IMR-90 (cell line): ENCODE data around the gene ZNF341. TPM values are rescaled to one million over a fixed set of nuclear protein-coding genes. Genes with fewer than 3 reads are reported as not detected.

ENCODE experiments used
- ATAC-seq: fragments of 200-7000 bp; cut with Tn5 transposase; 2 replicates; pipeline ENCODE4 v1.9.1; 2020; ENCODE audit warnings: low read depth, mild to moderate bottlenecking, moderate library complexity
- BruUV-seq: library from RNA; stranded (reverse); fragments of 400-500 nt; replicated peaks from 2 replicates; lab custom pipeline; 2021; lab: Mats Ljungman, UMichigan
- CTCF ChIA-PET: fragments of 300-600 bp; formaldehyde crosslinking; extraction: SDS; loops from one replicate; lab custom pipeline; 2021; ENCODE audit warnings: antibody characterized with exemption; lab: Yijun Ruan, JAX
- POLR2A ChIA-PET: fragments of 300-600 bp; sonication (Branson Sonifier 250); formaldehyde crosslinking; loops from one replicate; lab custom pipeline; 2022; ENCODE audit warnings: antibody characterized with exemption; ENCODE audit not compliant: unreplicated experiment; lab: Charles Lee
- DNase-seq: peaks from one replicate; pipeline ENCODE4 v3.0.0; 2013
- H2AFZ ChIP-seq: replicated peaks from 2 replicates; pipeline ENCODE3; 2013; ENCODE audit warnings: low read length, mild to moderate bottlenecking; ENCODE audit not compliant: poor library complexity
- H2AK5ac ChIP-seq: 2 replicates; pipeline ENCODE4 v1.6.1; 2013; ENCODE audit warnings: low read depth, low read length, inconsistent platforms
- H2AK9ac ChIP-seq: replicated peaks from 2 replicates; pipeline ENCODE3; 2013; ENCODE audit warnings: mild to moderate bottlenecking, low read depth, low read length, moderate library complexity; ENCODE audit not compliant: poor library complexity
- H2BK120ac ChIP-seq: 2 replicates; pipeline ENCODE4 v1.6.1; 2013; ENCODE audit warnings: low read depth, low read length, inconsistent platforms
- H2BK15ac ChIP-seq: 3 replicates; pipeline ENCODE4 v1.6.1; 2013; ENCODE audit warnings: low read depth, low read length, inconsistent platforms
- H2BK20ac ChIP-seq: 2 replicates; pipeline ENCODE4 v1.6.1; 2013; ENCODE audit warnings: low read depth, mild to moderate bottlenecking, inconsistent platforms, low read length, moderate library complexity
- H2BK5ac ChIP-seq: 2 replicates; pipeline ENCODE4 v1.6.1; 2013; ENCODE audit warnings: mild to moderate bottlenecking, low read depth, low read length, inconsistent platforms; ENCODE audit not compliant: poor library complexity, severe bottlenecking
- H3K14ac ChIP-seq: replicated peaks from 2 replicates; pipeline ENCODE4 v1.6.1; 2013; ENCODE audit warnings: low read depth, low read length, inconsistent platforms
- H3K18ac ChIP-seq: 2 replicates; pipeline ENCODE4 v1.6.1; 2013; ENCODE audit warnings: low read depth, low read length, control low read depth
- H3K23ac ChIP-seq: 2 replicates; pipeline ENCODE4 v1.6.1; 2013; ENCODE audit warnings: low read depth, low read length, inconsistent platforms
- H3K27ac ChIP-seq: 2 replicates; pipeline ENCODE4 v1.5.1; 2013; ENCODE audit warnings: mild to moderate bottlenecking, control low read depth, low read length; ENCODE audit not compliant: insufficient read depth
- H3K27me3 ChIP-seq: 2 replicates; pipeline ENCODE4 v1.6.1; 2013; ENCODE audit warnings: low read length; ENCODE audit not compliant: control insufficient read depth, insufficient read depth
- H3K36me3 ChIP-seq: 2 replicates; pipeline ENCODE4 v1.6.1; 2013; ENCODE audit warnings: low read length, mixed read lengths; ENCODE audit not compliant: control insufficient read depth, insufficient read depth
- H3K4ac ChIP-seq: 2 replicates; pipeline ENCODE4 v1.6.1; 2013; ENCODE audit warnings: low read depth, low read length, inconsistent platforms
- H3K4me1 ChIP-seq: 2 replicates; pipeline ENCODE4 v1.6.1; 2013; ENCODE audit warnings: low read length, mixed read lengths; ENCODE audit not compliant: control insufficient read depth, insufficient read depth
- H3K4me2 ChIP-seq: 2 replicates; pipeline ENCODE4 v1.6.1; 2013; ENCODE audit warnings: low read depth, mild to moderate bottlenecking, control low read depth, low read length, moderate library complexity
- H3K4me3 ChIP-seq: 2 replicates; pipeline ENCODE4 v1.5.1; 2013; ENCODE audit warnings: low read depth, mild to moderate bottlenecking, control low read depth, low read length, moderate library complexity; ENCODE audit not compliant: insufficient read depth
- H3K56ac ChIP-seq: 2 replicates; pipeline ENCODE4 v1.6.1; 2013; ENCODE audit warnings: low read length, inconsistent platforms; ENCODE audit not compliant: insufficient read depth; ENCODE audit errors: extremely low read depth
- H3K79me1 ChIP-seq, 2 experiments: 2 replicates each; pipeline ENCODE4 v1.6.1; 2013; ENCODE audit warnings: low read length in 2 of 2, inconsistent platforms in 1 of 2, low read depth in 1 of 2
- H3K9ac ChIP-seq: 2 replicates; pipeline ENCODE4 v1.6.1; 2013; ENCODE audit warnings: low read depth, low read length, control low read depth
- H3K9me1 ChIP-seq: 2 replicates; pipeline ENCODE4 v1.6.1; 2013; ENCODE audit warnings: low read length, inconsistent platforms; ENCODE audit not compliant: insufficient read depth
- H3K9me3 ChIP-seq: 2 replicates; pipeline ENCODE4 v1.6.1; 2013; ENCODE audit warnings: low read length; ENCODE audit not compliant: control insufficient read depth, insufficient read depth
- H4K20me1 ChIP-seq: 2 replicates; pipeline ENCODE4 v1.6.1; 2013; ENCODE audit warnings: low read length, inconsistent platforms; ENCODE audit not compliant: insufficient read depth
- H4K5ac ChIP-seq: 2 replicates; pipeline ENCODE4 v1.6.1; 2013; ENCODE audit warnings: mild to moderate bottlenecking, low read depth, low read length, control low read depth
- H4K8ac ChIP-seq, 2 experiments: 2 replicates each; pipeline ENCODE4 v1.6.1; 2013; ENCODE audit warnings: low read depth in 2 of 2, low read length in 2 of 2, control low read depth in 1 of 2, inconsistent platforms in 1 of 2
- H4K91ac ChIP-seq: 2 replicates; pipeline ENCODE4 v1.6.1; 2013; ENCODE audit warnings: low read depth, low read length, inconsistent platforms; ENCODE audit not compliant: insufficient read depth
- FOS ChIP-seq: fragments of 150-350 bp; IDR thresholded peaks from 2 replicates; pipeline ENCODE4 v1.6.1; 2016; ENCODE audit warnings: low read depth, low read length
- POLR2A ChIP-seq: IDR thresholded peaks from 2 replicates; pipeline ENCODE4 v1.6.1; 2012; ENCODE audit warnings: mild to moderate bottlenecking, low read depth, low read length
- WGBS, 2 experiments: methylation state at CpG; one replicate each; pipeline versions ENCODE4 v1.1.5 to v1.1.7; 2013; ENCODE audit warnings: missing lambda C conversion rate in 2 of 2; ENCODE audit not compliant: insufficient read length in 1 of 2; ENCODE audit errors: extremely low coverage in 2 of 2; 5-methylcytosine and 5-hydroxymethylcytosine counted together
- dilution Hi-C: fragments of 300-500 bp; cut with HindIII; formaldehyde crosslinking; loops from one replicate; pipeline ENCODE4 v1.14.3; 2018; ENCODE audit warnings: low sequenced_read_pairs; ENCODE audit not compliant: unreplicated experiment
- in situ Hi-C: fragments of 300-500 bp; cut with MboI; formaldehyde crosslinking; loops from 3 replicates; pipeline ENCODE4 v1.14.3; 2019; ENCODE audit warnings: low sequenced_read_pairs, inconsistent platforms, mixed read lengths
- intact Hi-C: fragments of 100-400 bp; cut with micrococcal nuclease; formaldehyde crosslinking; loops from 2 replicates; pipeline ENCODE4 v1.10.0; 2022
- polyA plus RNA-seq, 3 experiments: library from polyadenylated mRNA; depleted of rRNA; stranded (reverse); fragments of >200 nt; gene quantifications; 2 replicates each; pipeline ENCODE4 v1.2.3, GENCODE V29; 2012; ENCODE audit warnings: low replicate concordance in 1 of 3
- total RNA-seq: library from RNA; depleted of rRNA; stranded (reverse); fragments of >200 nt; gene quantifications from 2 replicates; pipeline ENCODE4 v1.2.3, GENCODE V29; 2012

ZNF341 gene
- total and polyA plus RNA-seq, 2 of the 4 experiments (the other 2 are of a cell fraction), result 1.1 to 3.4 TPM

GRCh38 chr20:33827109-33827508 lies 95.3 kb downstream of the ZNF341 start:
- H3K27me3 ChIP-seq, result no peaks in the 10 kb centered on the region
- no peak overlapping the region for H2AK5ac ChIP-seq
- H2BK20ac ChIP-seq, result no peak overlapping the region
- H3K4me2 ChIP-seq, result no peak overlapping the region
- peaks cover 29% of the 10 kb centered on the region for H3K4me1 ChIP-seq
- ChIA-PET POLR2A (no interaction called here), CTCF (interaction anchor here (1.1 kb wide), 1 partner anchor 10 kb away, joined by 3 read pairs; no protein-coding TSS in a partner anchor)
- H4K5ac ChIP-seq, result no peak overlapping the region
- no peak overlapping the region for H3K27ac ChIP-seq
- no peak overlapping the region for H2BK120ac ChIP-seq
- H3K4me3 ChIP-seq, result no peak overlapping the region
- no peak overlapping the region for H3K23ac ChIP-seq
- no peak overlapping the region for H3K9ac ChIP-seq
- no peak overlapping the region for H3K56ac ChIP-seq
- H4K91ac ChIP-seq, result no peak overlapping the region
- H3K9me3 ChIP-seq, result no peaks in the 10 kb centered on the region
- no peak overlapping the region for H4K8ac ChIP-seq
- dilution Hi-C loops (no loop called here), in situ Hi-C loops (no loop called here), intact Hi-C loops (no loop called here)
- H3K79me1 ChIP-seq, result peaks cover 59 to 93% of the 10 kb centered on the region in 2 experiments
- TF ChIP-seq POLR2A (no peak), FOS (no peak)
- H3K4ac ChIP-seq, result no peak overlapping the region
- H4K20me1 ChIP-seq, result peaks cover 96% of the 10 kb centered on the region
- DNase-seq (no peak), ATAC-seq (no peak)
- no CpG with 5 or more reads among the region's 2 CpGs for WGBS, 2 experiments
- H2BK15ac ChIP-seq, result no peak overlapping the region
- peaks cover 3% of the 10 kb centered on the region; the same call in 1 of the 2 replicates for H3K36me3 ChIP-seq
- BruUV-seq, result no TSS peak
- H3K18ac ChIP-seq, result no peak overlapping the region
- H3K9me1 ChIP-seq, result peaks cover 55% of the 10 kb centered on the region
- H2BK5ac ChIP-seq, result no peak overlapping the region
- H2AFZ ChIP-seq, result no peak overlapping the region
- H3K14ac ChIP-seq, result no peak overlapping the region
- no peak overlapping the region for H2AK9ac ChIP-seq
